ENCODE measurements around the gene SPRY1.

The SPRY1 gene

DNA sequence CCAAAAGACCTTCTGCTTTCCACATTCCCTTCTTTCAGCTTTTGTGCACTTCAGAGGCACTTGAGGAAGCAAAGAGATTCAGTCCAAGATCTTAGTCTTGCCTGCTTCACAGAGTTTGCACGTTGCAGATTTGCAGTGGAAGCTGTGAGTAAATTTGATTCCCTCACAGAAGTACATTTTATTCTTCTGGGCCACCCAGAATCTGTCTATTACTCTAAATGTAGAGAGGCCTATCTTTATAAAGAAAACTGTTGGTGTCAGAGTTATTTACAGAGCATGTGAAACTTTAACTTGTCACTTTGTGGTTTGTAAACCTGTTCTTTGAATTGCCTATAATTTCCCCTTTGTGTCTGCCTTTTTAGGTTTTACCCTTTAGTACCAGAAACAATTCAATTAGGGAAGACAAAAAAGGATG lies 15.5 kb downstream of the SPRY1 start:
- Histone ChIP-seq H3K4me3 (no peak overlapping the region), H4K20me1 (no peaks in the 10 kb centered on the region), H3K9me3 (replicated peaks in 1 of 11) (peaks cover 0 to 13% (median 0%) of the 10 kb centered on the region in 11 experiments; a peak in 5 of 22 replicates), H3K27ac (peak overlapping the region in 6 of 11 experiments; percentile 18 to 44 (median 34); a peak in 9 of 22 replicates), H3K27me3 (peaks cover 0 to 11% (median 0%) of the 10 kb centered on the region in 11 experiments; a peak in 3 of 22 replicates), H3K4me1 (peaks cover 15 to 67% (median 51%) of the 10 kb centered on the region in 10 experiments), H3K4me2 (peak overlapping the region in 9 of 11 experiments; percentile 2 to 63 (median 51); a peak in 17 of 22 replicates), H3K36me3 (no peaks in the 10 kb centered on the region), H3K9ac (peak overlapping the region in 2 of 11 experiments; percentile 13 to 44; a peak in 2 of 22 replicates)
- no peak for TF ChIP-seq Cebpa-rat (IDR thresholded peaks at IDR 0.05)

DNA sequence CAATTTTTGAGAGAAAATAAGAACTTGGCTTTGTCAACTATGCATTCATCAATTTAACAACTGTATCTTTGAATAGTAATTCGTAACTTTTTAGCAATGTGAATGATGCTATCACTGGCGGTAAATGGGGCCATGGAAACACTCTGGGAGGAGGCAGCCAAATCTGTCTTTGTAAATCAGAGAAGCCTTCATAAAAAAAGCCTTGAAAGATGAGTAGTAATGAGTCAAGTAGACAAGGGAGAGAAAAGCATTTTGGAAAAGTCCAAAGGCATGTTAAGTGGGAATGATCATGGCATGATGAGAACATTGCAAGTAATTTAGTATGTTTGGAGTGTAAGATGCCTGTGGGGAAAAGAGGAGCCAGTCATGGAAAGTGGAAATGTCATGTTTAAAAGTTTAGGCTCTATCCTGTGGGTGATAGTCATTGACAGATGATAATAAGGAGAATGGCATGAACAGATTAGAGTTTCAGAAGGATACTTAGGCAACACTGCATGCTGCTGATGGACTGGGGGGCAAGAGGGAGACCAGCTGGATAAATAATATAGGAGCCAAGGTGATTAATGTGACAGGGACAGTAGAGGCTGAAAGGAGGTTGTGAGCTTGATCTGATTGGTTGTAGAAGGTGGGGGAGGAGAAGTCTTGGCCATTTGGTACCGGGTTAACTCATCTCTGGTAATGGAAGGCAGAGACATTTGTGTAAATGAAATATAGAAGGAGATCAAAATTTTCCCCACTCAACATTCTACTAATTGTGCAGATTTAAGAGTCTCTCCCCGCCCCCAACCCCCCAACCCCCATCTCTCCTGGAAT lies 16.3 kb downstream of the SPRY1 start:
- Histone ChIP-seq H3K4me3 (no peak overlapping the region), H3K36me3 (no peaks in the 10 kb centered on the region), H3K9ac (no peak overlapping the region; a peak in 1 of 22 replicates), H3K4me2 (peak overlapping the region in 9 of 11 experiments; percentile 2 to 63 (median 51); a peak in 17 of 22 replicates), H3K27ac (peak overlapping the region in 5 of 11 experiments; percentile 11 to 44 (median 29); a peak in 8 of 22 replicates), H4K20me1 (no peaks in the 10 kb centered on the region), H3K4me1 (peaks cover 17 to 75% (median 59%) of the 10 kb centered on the region in 10 experiments), H3K9me3 (replicated peaks in 1 of 11) (peaks cover 0 to 13% (median 0%) of the 10 kb centered on the region in 11 experiments; a peak in 5 of 22 replicates), H3K27me3 (peaks cover 0 to 11% (median 0%) of the 10 kb centered on the region in 11 experiments; a peak in 3 of 22 replicates)
- TF ChIP-seq Cebpa-rat (IDR thresholded peaks at IDR 0.05): no peak

DNA sequence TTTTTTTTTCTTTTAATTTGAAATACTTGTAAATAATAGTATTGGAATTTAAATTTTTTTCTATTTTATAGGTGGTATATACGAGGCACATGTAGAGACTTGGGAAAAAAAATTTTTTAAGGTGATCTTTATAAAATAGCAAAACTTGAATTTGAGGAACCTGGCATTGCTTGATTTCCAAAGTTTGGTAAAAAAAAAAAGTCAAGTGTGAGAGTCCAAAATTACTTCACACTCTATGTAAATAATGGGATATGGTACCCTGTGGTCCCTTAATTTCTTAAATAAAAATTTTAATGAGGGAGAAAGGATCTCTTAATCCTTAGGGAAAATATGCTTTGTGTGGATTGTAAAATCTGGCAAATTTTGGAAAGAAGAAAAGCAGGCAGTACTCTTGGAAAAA lies 19.0 kb downstream of the SPRY1 start:
- H3K27me3 ChIP-seq: peaks cover 0 to 10% (median 0%) of the 10 kb centered on the region in 11 experiments; a peak in 2 of 22 replicates
- peak overlapping the region in 8 of 11 experiments; percentile 12 to 70 (median 62); a peak in 14 of 22 replicates for H3K9ac ChIP-seq
- no peaks in the 10 kb centered on the region for H4K20me1 ChIP-seq
- peaks cover 0 to 18% (median 6%) of the 10 kb centered on the region in 11 experiments; a peak in 7 of 22 replicates for H3K9me3 ChIP-seq (replicated peaks in 1 of 11)
- H3K4me1 ChIP-seq: peaks cover 31 to 91% (median 79%) of the 10 kb centered on the region in 10 experiments
- no peaks in the 10 kb centered on the region for H3K36me3 ChIP-seq
- H3K4me3 ChIP-seq: peak overlapping the region in 2 of 10 experiments; percentile 7 to 41; a peak in 5 of 20 replicates
- peak overlapping the region; percentile 36 to 86 (median 67); a peak in 21 of 22 replicates for H3K4me2 ChIP-seq
- peak overlapping the region in 9 of 11 experiments; percentile 34 to 90 (median 81); a peak in 17 of 22 replicates for H3K27ac ChIP-seq
- TF ChIP-seq Cebpa-rat (IDR thresholded peaks at IDR 0.05): no peak

DNA sequence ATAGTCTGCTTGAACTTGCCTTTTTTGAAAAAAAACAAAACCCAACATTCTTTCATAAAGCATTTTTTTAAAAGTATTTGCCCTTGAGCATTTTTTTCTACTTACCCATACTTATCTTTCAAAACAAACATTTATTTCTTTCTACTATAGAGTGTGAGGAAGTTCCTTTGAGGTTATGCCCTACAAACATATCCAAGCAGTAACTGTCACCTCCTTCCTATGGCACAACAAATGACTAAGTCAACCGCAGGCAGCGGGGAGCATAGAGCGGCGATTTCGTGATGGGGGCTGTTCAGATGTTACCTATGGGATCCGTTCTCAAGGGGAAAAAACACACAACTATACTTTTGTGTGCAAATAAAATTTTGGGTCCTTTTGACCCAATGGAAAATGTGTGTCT lies 19.4 kb downstream of the SPRY1 start:
- Histone ChIP-seq H3K4me3 (peak overlapping the region in 2 of 10 experiments; percentile 7 to 41; a peak in 5 of 20 replicates), H4K20me1 (no peaks in the 10 kb centered on the region), H3K4me1 (peaks cover 31 to 94% (median 79%) of the 10 kb centered on the region in 10 experiments), H3K36me3 (no peaks in the 10 kb centered on the region), H3K27ac (peak overlapping the region in 9 of 11 experiments; percentile 34 to 90 (median 81); a peak in 17 of 22 replicates), H3K9me3 (replicated peaks in 1 of 11) (peaks cover 0 to 20% (median 6%) of the 10 kb centered on the region in 11 experiments; a peak in 7 of 22 replicates), H3K9ac (peak overlapping the region in 8 of 11 experiments; percentile 12 to 70 (median 62); a peak in 13 of 22 replicates), H3K4me2 (peak overlapping the region; percentile 36 to 86 (median 67)), H3K27me3 (peaks cover 0 to 10% (median 0%) of the 10 kb centered on the region in 11 experiments; a peak in 2 of 22 replicates)
- peak in 8 of 11 experiments; percentile 27 to 80 (median 49); a peak in 9 of 22 replicates for TF ChIP-seq Cebpa-rat (IDR thresholded peaks at IDR 0.05)

DNA sequence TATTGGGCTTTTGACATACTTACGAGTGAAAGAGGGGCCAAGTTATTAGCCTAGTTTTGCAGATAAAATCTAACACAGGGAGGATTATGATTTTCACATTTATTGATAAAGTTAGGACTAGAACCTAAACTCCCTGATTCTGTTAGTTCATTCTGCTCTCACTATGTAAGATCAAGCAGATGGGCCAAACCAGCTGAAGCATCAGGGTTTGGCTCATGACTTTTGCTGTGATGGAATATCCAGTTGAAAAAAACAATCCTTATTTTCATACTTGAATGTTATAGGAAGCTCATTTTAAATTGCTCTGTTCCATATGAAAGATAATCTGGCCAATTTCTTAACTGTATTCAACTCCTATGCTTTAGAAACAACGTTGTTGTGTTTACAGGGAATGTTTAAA lies 21.2 kb downstream of the SPRY1 start:
- peak overlapping the region in 5 of 11 experiments; percentile 39 to 68 (median 50); a peak in 8 of 22 replicates for H3K9ac ChIP-seq
- TF ChIP-seq Cebpa-rat (IDR thresholded peaks at IDR 0.05): no peak

DNA sequence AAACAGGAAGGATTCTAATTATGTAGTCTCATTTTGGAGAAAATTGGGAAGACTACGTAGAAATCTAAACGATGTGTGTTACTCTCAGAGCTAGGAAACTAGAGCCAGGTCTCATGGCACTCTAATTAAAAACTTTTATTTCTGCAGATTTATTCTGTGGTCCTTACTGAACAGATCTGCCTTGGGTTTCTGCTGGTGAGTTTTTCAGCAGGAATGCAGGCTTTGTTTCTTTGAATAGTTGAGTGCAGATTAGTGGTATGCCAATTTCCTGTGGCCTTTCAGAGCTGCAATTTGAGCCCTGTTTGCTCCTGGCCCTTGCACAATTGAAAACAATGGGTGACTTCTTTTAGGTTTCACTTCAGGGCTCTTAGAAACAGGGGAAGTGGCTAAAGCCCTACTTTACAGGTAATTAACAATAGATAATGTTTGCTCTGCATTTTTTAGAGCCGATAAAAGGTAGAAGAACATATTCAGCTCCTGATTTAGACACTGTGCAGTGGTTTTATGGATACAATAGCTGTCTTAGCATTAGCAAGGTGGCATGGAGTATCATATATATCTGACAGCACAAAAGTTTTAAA lies 21.8 kb downstream of the SPRY1 start:
- no peaks in the 10 kb centered on the region for H4K20me1 ChIP-seq
- H3K4me3 ChIP-seq: 0 out of 20 replicates have a peak overlapping the region, but pooled peaks of 1 of the 10 experiments have one; percentile 2
- peak overlapping the region in 8 of 11 experiments; percentile 18 to 68 (median 42); a peak in 13 of 22 replicates for H3K9ac ChIP-seq
- peaks cover 0 to 20% (median 6%) of the 10 kb centered on the region in 11 experiments; a peak in 7 of 22 replicates for H3K9me3 ChIP-seq (replicated peaks in 1 of 11)
- peaks cover 0 to 12% (median 0%) of the 10 kb centered on the region in 11 experiments; a peak in 1 of 22 replicates for H3K27me3 ChIP-seq
- peak overlapping the region; percentile 42 to 86 (median 67); a peak in 21 of 22 replicates for H3K4me2 ChIP-seq
- peak overlapping the region in 9 of 11 experiments; percentile 6 to 90 (median 81); a peak in 16 of 22 replicates for H3K27ac ChIP-seq
- peak in 9 of 11 experiments; percentile 22 to 92 (median 76); a peak in 16 of 22 replicates for TF ChIP-seq Cebpa-rat (IDR thresholded peaks at IDR 0.05)
- no peaks in the 10 kb centered on the region for H3K36me3 ChIP-seq
- peaks cover 43 to 88% (median 76%) of the 10 kb centered on the region in 10 experiments for H3K4me1 ChIP-seq

More for the DNA sequence above, 21.2 kb downstream of the SPRY1 start:
- peak overlapping the region; percentile 42 to 86 (median 67); a peak in 20 of 22 replicates for H3K4me2 ChIP-seq
- H3K27ac ChIP-seq: peak overlapping the region in 8 of 11 experiments; percentile 74 to 90 (median 82); a peak in 16 of 22 replicates
- no peak overlapping the region for H3K4me3 ChIP-seq
- no peaks in the 10 kb centered on the region for H3K36me3 ChIP-seq
- H3K4me1 ChIP-seq: peaks cover 43 to 94% (median 81%) of the 10 kb centered on the region in 10 experiments
- no peaks in the 10 kb centered on the region for H4K20me1 ChIP-seq
- peaks cover 0 to 16% (median 0%) of the 10 kb centered on the region in 11 experiments; a peak in 2 of 22 replicates for H3K27me3 ChIP-seq
- peaks cover 0 to 20% (median 6%) of the 10 kb centered on the region in 11 experiments; a peak in 7 of 22 replicates for H3K9me3 ChIP-seq (replicated peaks in 1 of 11)

DNA sequence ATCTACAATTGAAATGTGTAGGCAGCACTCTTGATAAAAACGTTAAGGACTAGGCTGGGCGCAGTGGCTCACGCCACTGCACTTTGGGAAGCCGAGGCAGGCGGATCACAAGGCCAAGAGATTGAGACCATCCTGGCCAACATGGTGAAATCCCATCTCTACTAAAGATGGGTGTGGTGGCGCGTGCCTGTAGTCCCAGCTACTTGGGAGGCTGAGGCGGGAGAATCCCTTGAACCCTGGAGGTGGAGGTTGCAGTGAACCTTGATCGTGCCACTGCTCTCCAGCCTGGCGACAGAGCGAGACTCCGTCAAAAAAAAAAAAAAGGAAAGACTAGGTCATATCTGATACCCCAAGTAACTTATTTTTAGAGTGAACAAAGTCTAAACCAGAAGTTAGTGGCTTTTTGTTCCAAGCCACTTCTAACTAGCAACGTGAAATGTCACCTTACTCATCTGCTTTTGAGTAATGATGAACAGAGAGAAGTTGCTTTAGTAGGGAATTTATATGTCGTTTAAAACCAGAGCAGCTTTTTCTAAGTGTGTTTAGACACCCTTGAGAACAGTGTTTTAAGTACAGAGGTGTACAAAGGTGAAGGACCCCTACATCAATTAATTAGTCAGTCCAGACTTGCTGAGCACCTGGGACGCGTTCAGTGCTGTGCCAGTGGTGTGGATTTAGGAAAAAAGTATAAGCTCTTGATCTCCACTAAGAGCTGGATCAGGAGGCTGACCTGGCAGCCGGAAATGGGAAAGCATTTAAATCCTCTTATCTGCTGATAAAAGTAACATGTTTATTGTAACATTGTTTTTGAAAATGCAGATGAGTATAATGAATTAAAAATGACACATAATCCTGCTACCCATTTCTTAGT lies 23.5 kb downstream of the SPRY1 start:
- H3K4me2 ChIP-seq: peak overlapping the region in 5 of 11 experiments; percentile 5 to 75 (median 25); a peak in 5 of 22 replicates
- H3K4me1 ChIP-seq: peaks cover 43 to 72% (median 67%) of the 10 kb centered on the region in 10 experiments
- no peak for TF ChIP-seq Cebpa-rat (IDR thresholded peaks at IDR 0.05)
- H3K27ac ChIP-seq: peak overlapping the region in 8 of 11 experiments; percentile 74 to 90 (median 82); a peak in 12 of 22 replicates
- H4K20me1 ChIP-seq: no peaks in the 10 kb centered on the region
- H3K4me3 ChIP-seq: no peak overlapping the region
- peaks cover 0 to 9% (median 3%) of the 10 kb centered on the region in 11 experiments; a peak in 4 of 22 replicates for H3K9me3 ChIP-seq (replicated peaks in 1 of 11)
- peaks cover 0 to 12% (median 0%) of the 10 kb centered on the region in 11 experiments; a peak in 1 of 22 replicates for H3K27me3 ChIP-seq
- H3K9ac ChIP-seq: no peak overlapping the region
- H3K36me3 ChIP-seq: no peaks in the 10 kb centered on the region

Data from BLaER1 treated with 17β-estradiol and CSF1 and Interleukin-3, amounts not matched to agents 10 nM and 100 nM (cell line).